ENCODE results near the gene RND3.

RND3 gene

GRCh38 chr2:150508497-150509137, 21.1 kb upstream of the RND3 start:
- TF ChIP-seq CTCF (IDR thresholded peaks at IDR 0.05) = no peak

GRCh38 chr2:150507071-150507470, 19.6 kb upstream of the RND3 start:
- TF ChIP-seq CTCF (IDR thresholded peaks at IDR 0.05) = no peak

GRCh38 chr2:150505178-150505577, 17.7 kb upstream of the RND3 start:
- TF ChIP-seq CTCF (IDR thresholded peaks at IDR 0.05) = no peak

GRCh38 chr2:150495993-150496627, 8.6 kb upstream of the RND3 start:
- no peak for TF ChIP-seq CTCF (IDR thresholded peaks at IDR 0.05)

GRCh38 chr2:150495001-150495400, 7.5 kb upstream of the RND3 start:
- no peak for TF ChIP-seq CTCF (IDR thresholded peaks at IDR 0.05)

GRCh38 chr2:150494234-150494945, 6.9 kb upstream of the RND3 start:
- TF ChIP-seq CTCF (IDR thresholded peaks at IDR 0.05) = no peak

- TF ChIP-seq CTCF (IDR thresholded peaks at IDR 0.05) = no peak
Measured at GRCh38 chr2:150491943-150492342, 4.5 kb upstream of the RND3 start.
